Ovary (tissue), 9 donors: Measurements from ENCODE around the gene WDFY4. TPM values are rescaled to one million over a fixed set of nuclear protein-coding genes. Genes with fewer than 3 reads are reported as not detected.

ENCODE experiments used
- DNase-seq, 5 donors: peaks; one replicate each; pipeline ENCODE4 v3.0.0-alpha.2; 2019 to 2020
- H3K27ac ChIP-seq, 2 donors: fragments of 200-600 bp; one replicate each; pipeline versions ENCODE4 v1.5.1 to v1.8.0; 2019 to 2022
- H3K27me3 ChIP-seq: fragments of 200-600 bp; one replicate; pipeline ENCODE4 v1.8.0; 2022
- H3K36me3 ChIP-seq: fragments of 200-600 bp; sonication (generic); one replicate; pipeline ENCODE4 v1.5.1; 2019
- H3K4me1 ChIP-seq: one replicate; pipeline ENCODE4 v1.8.1; 2013; ENCODE audit warnings: mild to moderate bottlenecking, moderate library complexity; ENCODE audit not compliant: insufficient read depth
- H3K4me3 ChIP-seq: fragments of 200-600 bp; sonication (generic); one replicate; pipeline ENCODE4 v1.5.1; 2017
- H3K9me3 ChIP-seq, 2 donors: fragments of 200-600 bp in 1 of 2; sonication (generic) in 1 of 2; one replicate each; pipeline versions ENCODE4 v1.5.1 to v1.8.1; 2013 to 2019; ENCODE audit warnings: mild to moderate bottlenecking in 1 of 2, moderate library complexity in 1 of 2
- EP300 ChIP-seq: sonication (generic); formaldehyde crosslinking; IDR thresholded peaks from one replicate; pipeline ENCODE4 v1.6.1; 2017; ENCODE audit warnings: antibody characterized with exemption
- POLR2A ChIP-seq: fragments of 450-650 bp; IDR thresholded peaks from one replicate; pipeline ENCODE4 v1.6.1; 2017; ENCODE audit warnings: antibody characterized with exemption, mild to moderate bottlenecking, moderate library complexity
- WGBS, 3 donors: extraction: QIAGEN DNeasy Blood & Tissue Kit in 1 of 3; methylation state at CpG; one replicate each; pipeline versions ENCODE4 v1.1.5 to v1.1.7; 2013 to 2017; 5-methylcytosine and 5-hydroxymethylcytosine counted together
- intact Hi-C, 4 donors: fragments of 100-400 bp; cut with DNase I; formaldehyde crosslinking; loops; one replicate each; pipeline versions ENCODE4 v1.11.0 to v1.15.1; 2022 to 2023
- polyA plus RNA-seq, 2 donors: library from polyadenylated mRNA; stranded (reverse); fragments of 200-250 nt in 1 of 2; fragments of 350-450 nt in 1 of 2; fragmentation: Illumina TruSeq in 1 of 2; extraction: RNeasy Lipid Tissue Mini Kit (QIAGEN cat#74804) in 1 of 2; gene quantifications; one replicate each; pipeline ENCODE4 v1.2.3, GENCODE V29; 2013 to 2014
- total RNA-seq, 7 donors: library from RNA; depleted of rRNA in 2 of 7; stranded (reverse); fragments of >200 nt in 2 of 7; fragmentation: NEBNext Ultra II Directional in 3 of 7; extraction: Animal tissue kit (Norgen Biotek cat#: 25700) in 3 of 7; gene quantifications; one replicate each; pipeline versions ENCODE4 v1.1.0 to v1.2.4, GENCODE V29; 2016 to 2023
- TF ChIP-seq, protein P1 (sequence below), 3 donors: fragments of 450-650 bp in 2 of 3; fragments of 200-600 bp in 1 of 3; IDR thresholded peaks; one replicate each; pipeline versions ENCODE4 v1.5.1 to v1.8.0; 2016 to 2022; ENCODE audit warnings: antibody characterized with exemption in 3 of 3, mild to moderate bottlenecking in 1 of 3
- donor health status: DM: no; HTN: no; CAD: no; lungs with moderate emphysema.
- donor health status: DM: no; HTN: no; CAD: no.
- donor health status: Bipolar disorder and iron deficiency.
- donor health status: DM: yes; HTN: yes; CAD: no.
- donor health status: DM: no; HTN: no; CAD: no.
- donor health status: DM: yes; HTN: yes; CAD: no.

WDFY4 gene
- total and polyA plus RNA-seq, 9 donors = 0.54 to 4.2 (median 1.7) TPM

DNA sequence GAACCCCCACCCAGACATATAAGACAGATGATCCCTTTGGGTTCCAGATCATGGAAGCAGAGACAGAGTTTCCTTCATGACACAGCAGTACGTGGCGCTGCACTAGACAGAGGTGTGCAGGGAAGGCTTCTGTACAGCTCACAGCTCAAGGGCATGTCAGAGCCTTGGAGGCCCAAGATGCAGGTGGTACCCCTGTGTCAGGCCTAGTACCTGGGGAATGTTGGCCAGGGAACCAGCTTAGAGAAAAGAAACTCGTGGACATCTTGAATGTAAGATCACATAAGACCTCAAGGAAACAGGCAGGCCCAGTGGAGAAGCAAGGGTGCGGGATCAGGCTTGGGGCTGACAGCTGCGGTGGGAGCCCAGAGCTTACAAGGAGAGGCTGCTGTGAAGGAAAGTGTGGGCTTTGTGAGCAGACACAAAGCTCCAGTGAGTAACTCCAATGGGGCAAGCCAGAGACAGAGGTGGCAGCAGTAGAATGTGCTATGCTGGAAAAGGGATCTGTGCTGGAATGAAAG is 91.4 kb downstream of the WDFY4 start:
- H3K27ac ChIP-seq = no peak overlapping the region
- no peaks in the 10 kb centered on the region for H3K9me3 ChIP-seq
- H3K4me1 ChIP-seq = no peaks in the 10 kb centered on the region
- no peak for TF ChIP-seq POLR2A
- TF ChIP-seq, protein P1, sequence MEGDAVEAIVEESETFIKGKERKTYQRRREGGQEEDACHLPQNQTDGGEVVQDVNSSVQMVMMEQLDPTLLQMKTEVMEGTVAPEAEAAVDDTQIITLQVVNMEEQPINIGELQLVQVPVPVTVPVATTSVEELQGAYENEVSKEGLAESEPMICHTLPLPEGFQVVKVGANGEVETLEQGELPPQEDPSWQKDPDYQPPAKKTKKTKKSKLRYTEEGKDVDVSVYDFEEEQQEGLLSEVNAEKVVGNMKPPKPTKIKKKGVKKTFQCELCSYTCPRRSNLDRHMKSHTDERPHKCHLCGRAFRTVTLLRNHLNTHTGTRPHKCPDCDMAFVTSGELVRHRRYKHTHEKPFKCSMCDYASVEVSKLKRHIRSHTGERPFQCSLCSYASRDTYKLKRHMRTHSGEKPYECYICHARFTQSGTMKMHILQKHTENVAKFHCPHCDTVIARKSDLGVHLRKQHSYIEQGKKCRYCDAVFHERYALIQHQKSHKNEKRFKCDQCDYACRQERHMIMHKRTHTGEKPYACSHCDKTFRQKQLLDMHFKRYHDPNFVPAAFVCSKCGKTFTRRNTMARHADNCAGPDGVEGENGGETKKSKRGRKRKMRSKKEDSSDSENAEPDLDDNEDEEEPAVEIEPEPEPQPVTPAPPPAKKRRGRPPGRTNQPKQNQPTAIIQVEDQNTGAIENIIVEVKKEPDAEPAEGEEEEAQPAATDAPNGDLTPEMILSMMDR (IDR thresholded peaks at IDR 0.05) = no peak
- TF ChIP-seq EP300 = no peak
- DNase-seq = no peak
- H3K27me3 ChIP-seq = no peaks in the 10 kb centered on the region
- no peak overlapping the region for H3K4me3 ChIP-seq
- no peaks in the 10 kb centered on the region for H3K36me3 ChIP-seq
- 84 to 91% (median 89%) methylated on average over 5 of the region's 5 CpGs for WGBS, 3 donors
- intact Hi-C loops = no loop called here

DNA sequence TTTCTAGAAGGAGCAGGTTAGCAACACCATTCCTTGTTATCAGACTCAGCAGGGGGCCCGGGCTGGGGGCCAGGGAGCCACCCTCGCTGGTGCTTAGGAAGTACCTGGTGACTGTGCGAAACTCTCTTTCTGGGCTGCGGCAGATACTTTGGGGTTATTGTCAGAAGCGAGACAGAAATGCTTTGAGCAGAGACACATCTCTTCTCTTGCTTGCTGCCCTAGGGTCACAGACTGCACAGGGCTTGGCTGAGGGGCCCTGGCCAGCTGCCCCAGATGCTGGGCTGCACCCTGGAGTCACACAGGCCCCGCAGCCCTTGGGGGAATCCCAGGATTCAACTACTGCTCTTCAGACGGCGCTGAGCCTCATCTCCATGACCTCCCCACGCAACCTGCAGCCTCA is 91.9 kb downstream of the WDFY4 start:
- H3K4me3 ChIP-seq = no peak overlapping the region
- DNase-seq = no peak
- no peaks in the 10 kb centered on the region for H3K27me3 ChIP-seq
- no peaks in the 10 kb centered on the region for H3K36me3 ChIP-seq
- no peaks in the 10 kb centered on the region for H3K4me1 ChIP-seq
- no peak overlapping the region for H3K27ac ChIP-seq
- intact Hi-C loops = no loop called here
- H3K9me3 ChIP-seq = no peaks in the 10 kb centered on the region
- WGBS, 3 donors = 64 to 78% (median 72%) methylated on average over 9 of the region's 9 CpGs
- TF ChIP-seq EP300 = no peak
- no peak for TF ChIP-seq POLR2A
- TF ChIP-seq, protein P1 (IDR thresholded peaks at IDR 0.05) = no peak

DNA sequence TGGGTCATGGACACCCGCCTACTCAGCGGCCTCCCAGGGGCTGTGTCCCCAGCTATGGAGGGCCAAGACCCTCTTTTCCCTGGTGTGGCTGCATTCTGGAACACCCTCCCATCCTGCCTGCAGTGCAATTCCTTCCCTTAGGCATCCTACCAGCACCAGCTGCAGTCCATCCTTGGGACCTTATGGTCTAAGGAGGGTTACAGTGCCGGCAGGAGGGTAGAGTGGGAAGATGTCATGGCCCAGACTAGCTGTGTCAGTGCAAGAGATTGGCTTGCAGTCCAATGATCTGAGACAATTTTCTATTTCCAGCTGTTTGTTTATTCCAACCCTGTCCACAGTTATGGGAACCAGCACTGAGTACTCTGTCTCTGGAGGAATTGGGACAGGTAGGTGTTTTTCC is 92.4 kb downstream of the WDFY4 start:
- WGBS, 3 donors = 71 to 76% (median 71%) methylated on average over 3 of the region's 3 CpGs
- no peaks in the 10 kb centered on the region for H3K27me3 ChIP-seq
- no peak overlapping the region for H3K4me3 ChIP-seq
- H3K9me3 ChIP-seq = no peaks in the 10 kb centered on the region
- no peaks in the 10 kb centered on the region for H3K36me3 ChIP-seq
- no peak overlapping the region for H3K27ac ChIP-seq
- TF ChIP-seq, protein P1 (IDR thresholded peaks at IDR 0.05) = no peak
- TF ChIP-seq EP300 = no peak
- TF ChIP-seq POLR2A = no peak
- intact Hi-C loops = no loop called here
- DNase-seq = no peak
- no peaks in the 10 kb centered on the region for H3K4me1 ChIP-seq

DNA sequence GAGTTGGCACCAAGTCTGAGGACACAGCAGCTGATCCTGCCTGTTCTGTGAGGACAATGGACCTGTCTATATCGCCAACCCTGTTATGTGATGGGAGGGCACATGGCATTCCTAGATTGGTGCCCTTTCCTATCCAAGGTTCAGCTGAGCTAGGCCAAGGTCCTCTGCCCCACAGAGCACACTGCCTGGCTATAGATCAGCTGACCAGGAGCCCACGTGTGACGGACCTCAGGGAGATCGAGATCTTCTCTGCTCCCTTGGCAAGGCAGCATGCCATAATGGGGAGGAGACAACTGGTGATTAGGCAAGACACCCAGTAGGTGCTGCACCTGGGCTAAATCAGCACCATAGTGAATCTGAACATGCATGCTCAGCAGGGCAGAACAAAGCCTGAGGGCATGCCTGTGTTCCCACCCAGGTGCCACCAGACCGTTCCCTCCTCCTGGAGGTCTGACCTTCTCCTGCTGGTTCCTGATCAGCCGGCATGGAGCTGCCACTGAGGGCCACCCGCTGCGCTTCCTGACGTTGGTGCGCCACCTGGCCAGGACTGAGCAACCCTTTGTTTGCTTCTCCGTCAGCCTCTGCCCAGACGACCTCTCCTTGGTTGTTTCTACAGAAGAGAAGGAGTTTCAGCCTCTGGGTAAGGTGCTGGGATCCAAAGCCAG is 93.7 kb downstream of the WDFY4 start:
- Histone ChIP-seq H3K4me3 (no peak overlapping the region), H3K27me3 (no peaks in the 10 kb centered on the region), H3K27ac (no peak overlapping the region), H3K4me1 (peaks cover 3% of the 10 kb centered on the region), H3K36me3 (no peaks in the 10 kb centered on the region), H3K9me3 (no peaks in the 10 kb centered on the region)
- DNase-seq = no peak
- WGBS, 3 donors = 90 to 94% (median 93%) methylated on average over 9 to 12 of the region's 12 CpGs
- intact Hi-C loops = no loop called here
- TF ChIP-seq POLR2A (no peak), EP300 (no peak)
- TF ChIP-seq, protein P1 (IDR thresholded peaks at IDR 0.05) = no peak
